GM23338 (cell line): ENCODE results near the gene PDE4D. TPM values are rescaled to one million over a fixed set of nuclear protein-coding genes. Genes with fewer than 3 reads are reported as not detected.

Experiments used
- ATAC-seq: fragments of 200-7000 bp; cut with Tn5 transposase; 3 replicates; pipeline ENCODE4 v1.9.1; 2020
- DNase-seq: peaks from one replicate; pipeline ENCODE4 v3.0.0-alpha.2; 2015; ENCODE audit warnings: low spot score
- H2AFZ ChIP-seq: fragments of 200-600 bp; sonication (generic); 2 replicates; pipeline ENCODE4 v1.8.0; 2016; ENCODE audit warnings: antibody characterized with exemption, mild to moderate bottlenecking, moderate library complexity
- H3F3A ChIP-seq: fragments of 200-600 bp; sonication (generic); replicated peaks from 2 replicates; pipeline ENCODE4 v1.8.0; 2017; ENCODE audit warnings: antibody characterized with exemption, mixed run types, low read depth
- H3K27ac ChIP-seq: fragments of 200-600 bp; sonication (generic); 2 replicates; pipeline ENCODE4 v1.6.1; 2016; ENCODE audit warnings: low read depth
- H3K27me3 ChIP-seq: fragments of 200-600 bp; sonication (generic); 2 replicates; pipeline ENCODE4 v1.8.0; 2016; ENCODE audit warnings: mild to moderate bottlenecking, mixed run types, moderate library complexity; ENCODE audit not compliant: insufficient read depth
- H3K36me3 ChIP-seq: fragments of 200-600 bp; sonication (generic); 2 replicates; pipeline ENCODE4 v1.8.0; 2016; ENCODE audit warnings: mild to moderate bottlenecking; ENCODE audit not compliant: insufficient read depth
- H3K4me1 ChIP-seq: fragments of 200-600 bp; sonication (generic); 2 replicates; pipeline ENCODE4 v1.8.0; 2016; ENCODE audit warnings: mild to moderate bottlenecking, moderate library complexity; ENCODE audit not compliant: insufficient read depth
- H3K4me2 ChIP-seq: fragments of 200-600 bp; sonication (generic); 2 replicates; pipeline ENCODE4 v1.7.1; 2017; ENCODE audit warnings: mixed run types
- H3K4me3 ChIP-seq: fragments of 200-600 bp; sonication (generic); 2 replicates; pipeline ENCODE4 v1.6.1; 2016; ENCODE audit warnings: mixed run types
- H3K79me2 ChIP-seq: fragments of 200-600 bp; sonication (generic); replicated peaks from 2 replicates; pipeline ENCODE4 v1.8.0; 2017; ENCODE audit warnings: mild to moderate bottlenecking; ENCODE audit not compliant: insufficient read depth
- H3K9me2 ChIP-seq: fragments of 200-600 bp; sonication (generic); 2 replicates; pipeline ENCODE4 v1.8.0; 2017; ENCODE audit not compliant: insufficient read depth
- H4K20me1 ChIP-seq: fragments of 200-600 bp; sonication (generic); replicated peaks from 2 replicates; pipeline ENCODE4 v1.8.0; 2017; ENCODE audit warnings: mild to moderate bottlenecking; ENCODE audit not compliant: insufficient read depth
- H3K27ac Mint-ChIP-seq: 2 replicates; pipeline ENCODE4 v1.8.0; 2020; ENCODE audit warnings: inconsistent platforms, mild to moderate bottlenecking, moderate library complexity, mixed read lengths
- H3K27me3 Mint-ChIP-seq: 3 replicates; pipeline ENCODE4 v1.8.0; 2022; ENCODE audit warnings: low read depth, mild to moderate bottlenecking, moderate library complexity, mixed read lengths, inconsistent platforms; ENCODE audit not compliant: insufficient read depth, poor library complexity
- H3K36me3 Mint-ChIP-seq: 3 replicates; pipeline ENCODE4 v1.8.0; 2021; ENCODE audit warnings: low read depth, mild to moderate bottlenecking, inconsistent platforms, moderate library complexity, mixed read lengths
- H3K4me1 Mint-ChIP-seq: 3 replicates; pipeline ENCODE4 v1.8.0; 2020; ENCODE audit warnings: mild to moderate bottlenecking, inconsistent platforms, mixed read lengths
- H3K4me3 Mint-ChIP-seq: 3 replicates; pipeline ENCODE4 v1.8.0; 2021; ENCODE audit warnings: moderate library complexity, mild to moderate bottlenecking, inconsistent platforms, mixed read lengths
- H3K9me3 Mint-ChIP-seq: 3 replicates; pipeline ENCODE4 v1.8.0; 2020; ENCODE audit warnings: moderate library complexity, mild to moderate bottlenecking, inconsistent platforms, mixed read lengths
- CREB1 ChIP-seq: fragments of 250-450 bp; sonication (Bioruptor Pico); IDR thresholded peaks from 2 replicates; pipeline ENCODE4 v1.5.0; 2020; ENCODE audit warnings: low read depth, mild to moderate bottlenecking, moderate library complexity
- EZH2 ChIP-seq: fragments of 200-600 bp; sonication (generic); IDR thresholded peaks from one replicate; pipeline ENCODE4 v1.8.0; 2017; ENCODE audit warnings: antibody characterized with exemption, mild to moderate bottlenecking, low read depth; ENCODE audit not compliant: unreplicated experiment
- EZH2phosphoT487 ChIP-seq: fragments of 200-600 bp; sonication (generic); IDR thresholded peaks from one replicate; pipeline ENCODE4 v1.8.1; 2018; ENCODE audit warnings: antibody characterized with exemption; ENCODE audit not compliant: unreplicated experiment
- JUNB ChIP-seq: IDR thresholded peaks from one replicate; pipeline ENCODE4 v1.6.1; 2016; ENCODE audit warnings: antibody characterized with exemption; ENCODE audit not compliant: unreplicated experiment
- NANOG ChIP-seq: IDR thresholded peaks from 2 replicates; pipeline ENCODE4 v1.6.1; 2016; ENCODE audit warnings: antibody characterized with exemption, borderline replicate concordance
- POLR2AphosphoS5 ChIP-seq: IDR thresholded peaks from 2 replicates; pipeline ENCODE4 v1.6.1; 2016; ENCODE audit warnings: antibody characterized with exemption, low read depth
- STAT1 ChIP-seq: IDR thresholded peaks from one replicate; pipeline ENCODE4 v1.6.1; 2016; ENCODE audit warnings: antibody characterized with exemption; ENCODE audit not compliant: unreplicated experiment
- ZNF114 ChIP-seq: fragments of 250-450 bp; sonication (Bioruptor Pico); IDR thresholded peaks from 2 replicates; pipeline ENCODE4 v1.5.0; 2020; ENCODE audit warnings: mild to moderate bottlenecking, moderate library complexity
- ZNF331 ChIP-seq: fragments of 250-450 bp; sonication (Bioruptor Pico); IDR thresholded peaks from 2 replicates; pipeline ENCODE4 v1.5.0; 2020; ENCODE audit warnings: low read depth, mild to moderate bottlenecking, moderate library complexity
- polyA plus RNA-seq: library from polyadenylated mRNA; unstranded; fragments of >200 nt; fragmentation: Nextera tagmentation; extraction: Ambion mirVana; gene quantifications from 2 replicates; pipeline ENCODE4 v1.2.1, GENCODE V29; 2016
- total RNA-seq: library from RNA; depleted of rRNA; stranded (reverse); fragments of >200 nt; shearing (Covaris generic); gene quantifications from 2 replicates; pipeline ENCODE4 v1.2.3, GENCODE V29; 2014
- TF ChIP-seq, protein P1 (sequence below): IDR thresholded peaks from 2 replicates; pipeline ENCODE4 v1.6.1; 2016; ENCODE audit warnings: antibody characterized with exemption
- TF ChIP-seq, protein P2 (sequence below): IDR thresholded peaks from one replicate; pipeline ENCODE4 v1.6.1; 2018; ENCODE audit warnings: antibody characterized with exemption; ENCODE audit not compliant: unreplicated experiment
- TF ChIP-seq, protein P3 (sequence below), 2 experiments: fragments of 200-600 bp in 1 of 2; sonication (generic) in 1 of 2; conservative IDR thresholded peaks; 2 replicates each; pipeline versions ENCODE4 v1.5.1 to v1.6.1; 2016 to 2017; ENCODE audit warnings: antibody characterized with exemption in 2 of 2, low read depth in 2 of 2, mild to moderate bottlenecking in 2 of 2, moderate library complexity in 1 of 2
- TF ChIP-seq, protein P4 (sequence below): fragments of 250-450 bp; sonication (Bioruptor Pico); IDR thresholded peaks from 2 replicates; pipeline ENCODE4 v1.5.0; 2020; ENCODE audit warnings: mild to moderate bottlenecking, moderate library complexity

PDE4D gene
- total and polyA plus RNA-seq, 2 experiments from 2014 or later: 2.1 to 4.7 TPM

DNA sequence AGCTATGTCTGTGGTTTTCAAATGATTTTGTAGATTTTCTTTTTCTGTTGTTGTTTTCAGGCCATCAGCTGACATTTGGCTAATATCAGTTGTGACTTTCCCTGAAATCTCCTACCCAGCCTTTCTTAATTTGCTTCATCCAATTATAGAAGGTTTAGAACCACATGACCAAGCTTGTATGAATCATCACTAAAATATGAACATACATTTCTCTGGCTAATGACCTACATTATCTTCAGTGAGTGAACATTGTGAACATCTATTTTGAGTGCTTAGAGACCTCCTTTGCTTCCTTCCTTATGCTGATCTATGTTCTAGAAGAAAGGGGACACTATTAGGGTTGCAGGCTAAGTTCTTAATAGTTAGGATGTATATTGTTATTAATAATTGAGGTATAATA, 778.2 kb downstream of the PDE4D start:
- no peak overlapping the region for H2AFZ ChIP-seq
- no peaks in the 10 kb centered on the region for H3K79me2 ChIP-seq
- H3K27me3 Mint-ChIP-seq: no peaks in the 10 kb centered on the region
- no peaks in the 10 kb centered on the region for H4K20me1 ChIP-seq
- no peaks in the 10 kb centered on the region for H3F3A ChIP-seq
- no peak for ATAC-seq
- no peak overlapping the region for H3K4me3 Mint-ChIP-seq
- H3K9me3 Mint-ChIP-seq: no peaks in the 10 kb centered on the region
- no peak overlapping the region for H3K4me3 ChIP-seq
- peaks cover 7% of the 10 kb centered on the region; the same call in 1 of the 2 replicates for H3K4me1 ChIP-seq
- DNase-seq: no peak
- H3K27ac ChIP-seq: no peak overlapping the region
- H3K27ac Mint-ChIP-seq: no peak overlapping the region
- H3K36me3 Mint-ChIP-seq: no peaks in the 10 kb centered on the region
- no peaks in the 10 kb centered on the region for H3K9me2 ChIP-seq
- no peaks in the 10 kb centered on the region for H3K27me3 ChIP-seq
- H3K4me1 Mint-ChIP-seq: peaks cover 6% of the 10 kb centered on the region; the same call in 2 of the 3 replicates
- TF ChIP-seq EZH2 (no peak), POLR2AphosphoS5 (no peak), STAT1 (no peak), JUNB (no peak), NANOG (no peak), ZNF331 (CRISPR knock-in tag) (no peak), ZNF114 (CRISPR knock-in tag) (no peak), CREB1 (CRISPR knock-in tag) (no peak), EZH2phosphoT487 (no peak)
- TF ChIP-seq, protein P1, sequence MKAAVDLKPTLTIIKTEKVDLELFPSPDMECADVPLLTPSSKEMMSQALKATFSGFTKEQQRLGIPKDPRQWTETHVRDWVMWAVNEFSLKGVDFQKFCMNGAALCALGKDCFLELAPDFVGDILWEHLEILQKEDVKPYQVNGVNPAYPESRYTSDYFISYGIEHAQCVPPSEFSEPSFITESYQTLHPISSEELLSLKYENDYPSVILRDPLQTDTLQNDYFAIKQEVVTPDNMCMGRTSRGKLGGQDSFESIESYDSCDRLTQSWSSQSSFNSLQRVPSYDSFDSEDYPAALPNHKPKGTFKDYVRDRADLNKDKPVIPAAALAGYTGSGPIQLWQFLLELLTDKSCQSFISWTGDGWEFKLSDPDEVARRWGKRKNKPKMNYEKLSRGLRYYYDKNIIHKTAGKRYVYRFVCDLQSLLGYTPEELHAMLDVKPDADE: no peak
- TF ChIP-seq, protein P2, sequence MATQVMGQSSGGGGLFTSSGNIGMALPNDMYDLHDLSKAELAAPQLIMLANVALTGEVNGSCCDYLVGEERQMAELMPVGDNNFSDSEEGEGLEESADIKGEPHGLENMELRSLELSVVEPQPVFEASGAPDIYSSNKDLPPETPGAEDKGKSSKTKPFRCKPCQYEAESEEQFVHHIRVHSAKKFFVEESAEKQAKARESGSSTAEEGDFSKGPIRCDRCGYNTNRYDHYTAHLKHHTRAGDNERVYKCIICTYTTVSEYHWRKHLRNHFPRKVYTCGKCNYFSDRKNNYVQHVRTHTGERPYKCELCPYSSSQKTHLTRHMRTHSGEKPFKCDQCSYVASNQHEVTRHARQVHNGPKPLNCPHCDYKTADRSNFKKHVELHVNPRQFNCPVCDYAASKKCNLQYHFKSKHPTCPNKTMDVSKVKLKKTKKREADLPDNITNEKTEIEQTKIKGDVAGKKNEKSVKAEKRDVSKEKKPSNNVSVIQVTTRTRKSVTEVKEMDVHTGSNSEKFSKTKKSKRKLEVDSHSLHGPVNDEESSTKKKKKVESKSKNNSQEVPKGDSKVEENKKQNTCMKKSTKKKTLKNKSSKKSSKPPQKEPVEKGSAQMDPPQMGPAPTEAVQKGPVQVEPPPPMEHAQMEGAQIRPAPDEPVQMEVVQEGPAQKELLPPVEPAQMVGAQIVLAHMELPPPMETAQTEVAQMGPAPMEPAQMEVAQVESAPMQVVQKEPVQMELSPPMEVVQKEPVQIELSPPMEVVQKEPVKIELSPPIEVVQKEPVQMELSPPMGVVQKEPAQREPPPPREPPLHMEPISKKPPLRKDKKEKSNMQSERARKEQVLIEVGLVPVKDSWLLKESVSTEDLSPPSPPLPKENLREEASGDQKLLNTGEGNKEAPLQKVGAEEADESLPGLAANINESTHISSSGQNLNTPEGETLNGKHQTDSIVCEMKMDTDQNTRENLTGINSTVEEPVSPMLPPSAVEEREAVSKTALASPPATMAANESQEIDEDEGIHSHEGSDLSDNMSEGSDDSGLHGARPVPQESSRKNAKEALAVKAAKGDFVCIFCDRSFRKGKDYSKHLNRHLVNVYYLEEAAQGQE: no peak
- TF ChIP-seq, protein P3, sequence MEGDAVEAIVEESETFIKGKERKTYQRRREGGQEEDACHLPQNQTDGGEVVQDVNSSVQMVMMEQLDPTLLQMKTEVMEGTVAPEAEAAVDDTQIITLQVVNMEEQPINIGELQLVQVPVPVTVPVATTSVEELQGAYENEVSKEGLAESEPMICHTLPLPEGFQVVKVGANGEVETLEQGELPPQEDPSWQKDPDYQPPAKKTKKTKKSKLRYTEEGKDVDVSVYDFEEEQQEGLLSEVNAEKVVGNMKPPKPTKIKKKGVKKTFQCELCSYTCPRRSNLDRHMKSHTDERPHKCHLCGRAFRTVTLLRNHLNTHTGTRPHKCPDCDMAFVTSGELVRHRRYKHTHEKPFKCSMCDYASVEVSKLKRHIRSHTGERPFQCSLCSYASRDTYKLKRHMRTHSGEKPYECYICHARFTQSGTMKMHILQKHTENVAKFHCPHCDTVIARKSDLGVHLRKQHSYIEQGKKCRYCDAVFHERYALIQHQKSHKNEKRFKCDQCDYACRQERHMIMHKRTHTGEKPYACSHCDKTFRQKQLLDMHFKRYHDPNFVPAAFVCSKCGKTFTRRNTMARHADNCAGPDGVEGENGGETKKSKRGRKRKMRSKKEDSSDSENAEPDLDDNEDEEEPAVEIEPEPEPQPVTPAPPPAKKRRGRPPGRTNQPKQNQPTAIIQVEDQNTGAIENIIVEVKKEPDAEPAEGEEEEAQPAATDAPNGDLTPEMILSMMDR (conservative IDR thresholded peaks at IDR 0.05; ENCODE audit: low read depth in 2 of 2): no peak
- TF ChIP-seq, protein P4, sequence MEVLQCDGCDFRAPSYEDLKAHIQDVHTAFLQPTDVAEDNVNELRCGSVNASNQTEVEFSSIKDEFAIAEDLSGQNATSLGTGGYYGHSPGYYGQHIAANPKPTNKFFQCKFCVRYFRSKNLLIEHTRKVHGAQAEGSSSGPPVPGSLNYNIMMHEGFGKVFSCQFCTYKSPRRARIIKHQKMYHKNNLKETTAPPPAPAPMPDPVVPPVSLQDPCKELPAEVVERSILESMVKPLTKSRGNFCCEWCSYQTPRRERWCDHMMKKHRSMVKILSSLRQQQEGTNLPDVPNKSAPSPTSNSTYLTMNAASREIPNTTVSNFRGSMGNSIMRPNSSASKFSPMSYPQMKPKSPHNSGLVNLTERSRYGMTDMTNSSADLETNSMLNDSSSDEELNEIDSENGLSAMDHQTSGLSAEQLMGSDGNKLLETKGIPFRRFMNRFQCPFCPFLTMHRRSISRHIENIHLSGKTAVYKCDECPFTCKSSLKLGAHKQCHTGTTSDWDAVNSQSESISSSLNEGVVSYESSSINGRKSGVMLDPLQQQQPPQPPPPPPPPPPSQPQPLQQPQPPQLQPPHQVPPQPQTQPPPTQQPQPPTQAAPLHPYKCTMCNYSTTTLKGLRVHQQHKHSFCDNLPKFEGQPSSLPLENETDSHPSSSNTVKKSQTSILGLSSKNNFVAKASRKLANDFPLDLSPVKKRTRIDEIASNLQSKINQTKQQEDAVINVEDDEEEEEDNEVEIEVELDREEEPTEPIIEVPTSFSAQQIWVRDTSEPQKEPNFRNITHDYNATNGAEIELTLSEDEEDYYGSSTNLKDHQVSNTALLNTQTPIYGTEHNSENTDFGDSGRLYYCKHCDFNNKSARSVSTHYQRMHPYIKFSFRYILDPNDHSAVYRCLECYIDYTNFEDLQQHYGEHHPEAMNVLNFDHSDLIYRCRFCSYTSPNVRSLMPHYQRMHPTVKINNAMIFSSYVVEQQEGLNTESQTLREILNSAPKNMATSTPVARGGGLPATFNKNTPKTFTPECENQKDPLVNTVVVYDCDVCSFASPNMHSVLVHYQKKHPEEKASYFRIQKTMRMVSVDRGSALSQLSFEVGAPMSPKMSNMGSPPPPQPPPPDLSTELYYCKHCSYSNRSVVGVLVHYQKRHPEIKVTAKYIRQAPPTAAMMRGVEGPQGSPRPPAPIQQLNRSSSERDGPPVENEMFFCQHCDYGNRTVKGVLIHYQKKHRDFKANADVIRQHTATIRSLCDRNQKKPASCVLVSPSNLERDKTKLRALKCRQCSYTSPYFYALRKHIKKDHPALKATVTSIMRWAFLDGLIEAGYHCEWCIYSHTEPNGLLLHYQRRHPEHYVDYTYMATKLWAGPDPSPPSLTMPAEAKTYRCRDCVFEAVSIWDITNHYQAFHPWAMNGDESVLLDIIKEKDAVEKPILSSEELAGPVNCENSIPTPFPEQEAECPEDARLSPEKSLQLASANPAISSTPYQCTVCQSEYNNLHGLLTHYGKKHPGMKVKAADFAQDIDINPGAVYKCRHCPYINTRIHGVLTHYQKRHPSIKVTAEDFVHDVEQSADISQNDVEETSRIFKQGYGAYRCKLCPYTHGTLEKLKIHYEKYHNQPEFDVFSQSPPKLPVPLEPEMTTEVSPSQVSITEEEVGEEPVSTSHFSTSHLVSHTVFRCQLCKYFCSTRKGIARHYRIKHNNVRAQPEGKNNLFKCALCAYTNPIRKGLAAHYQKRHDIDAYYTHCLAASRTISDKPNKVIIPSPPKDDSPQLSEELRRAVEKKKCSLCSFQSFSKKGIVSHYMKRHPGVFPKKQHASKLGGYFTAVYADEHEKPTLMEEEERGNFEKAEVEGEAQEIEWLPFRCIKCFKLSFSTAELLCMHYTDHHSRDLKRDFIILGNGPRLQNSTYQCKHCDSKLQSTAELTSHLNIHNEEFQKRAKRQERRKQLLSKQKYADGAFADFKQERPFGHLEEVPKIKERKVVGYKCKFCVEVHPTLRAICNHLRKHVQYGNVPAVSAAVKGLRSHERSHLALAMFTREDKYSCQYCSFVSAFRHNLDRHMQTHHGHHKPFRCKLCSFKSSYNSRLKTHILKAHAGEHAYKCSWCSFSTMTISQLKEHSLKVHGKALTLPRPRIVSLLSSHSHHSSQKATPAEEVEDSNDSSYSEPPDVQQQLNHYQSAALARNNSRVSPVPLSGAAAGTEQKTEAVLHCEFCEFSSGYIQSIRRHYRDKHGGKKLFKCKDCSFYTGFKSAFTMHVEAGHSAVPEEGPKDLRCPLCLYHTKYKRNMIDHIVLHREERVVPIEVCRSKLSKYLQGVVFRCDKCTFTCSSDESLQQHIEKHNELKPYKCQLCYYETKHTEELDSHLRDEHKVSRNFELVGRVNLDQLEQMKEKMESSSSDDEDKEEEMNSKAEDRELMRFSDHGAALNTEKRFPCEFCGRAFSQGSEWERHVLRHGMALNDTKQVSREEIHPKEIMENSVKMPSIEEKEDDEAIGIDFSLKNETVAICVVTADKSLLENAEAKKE (CRISPR knock-in tag): no peak
- H3K36me3 ChIP-seq: no peaks in the 10 kb centered on the region
- H3K4me2 ChIP-seq: no peak overlapping the region
